ENCODE results near the gene SUPT4H1. TPM values are rescaled to one million over a fixed set of nuclear protein-coding genes. Genes with fewer than 3 reads are reported as not detected.

SUPT4H1 gene
- total RNA-seq, 2 experiments from 2014 or later: 66.1 to 69.0 TPM

Small RNA genes lying within 50 kb of the gene (microRNA-seq; reads per million reads assigned to microRNA genes)
- gene MIR4736 (ENCODE audit: borderline microRNAs expressed, borderline replicate concordance): not detected

Other genes with a start within 250 kb of the SUPT4H1 start
- under 1 TPM; 0.54 to 0.77 TPM for gene OR4D1, start 203.8 kb downstream of the SUPT4H1 start, total RNA-seq
- not detected for gene OR4D2, start 185.2 kb downstream of the SUPT4H1 start, total RNA-seq
- not detected for gene EPX, start 159.5 kb downstream of the SUPT4H1 start, total RNA-seq
- 10 to 100 TPM; 17.6 to 18.5 TPM for gene MKS1, start 132.9 kb downstream of the SUPT4H1 start, total RNA-seq
- gene LPO, start 113.6 kb downstream of the SUPT4H1 start, total RNA-seq: not detected
- not detected for gene MPO, start 71.3 kb downstream of the SUPT4H1 start, total RNA-seq
- gene TSPOAP1, start 23.4 kb downstream of the SUPT4H1 start, total RNA-seq: 10 to 100 TPM; 44.1 to 57.5 TPM
- under 1 TPM; 0.07 to 0.12 TPM for gene RNF43, start 65.3 kb upstream of the SUPT4H1 start, total RNA-seq
- under 1 TPM; 0.77 to 0.89 TPM for gene HSF5, start 136.2 kb upstream of the SUPT4H1 start, total RNA-seq
- 10 to 100 TPM; 48.9 to 55.9 TPM for gene MTMR4, start 162.4 kb upstream of the SUPT4H1 start, total RNA-seq

All from activated CD4-positive, alpha-beta T cell treated with anti-CD3 and anti-CD28 coated beads, Interleukin-2, amount 10 ng/mL, durations not matched to agents 7 days and 5 days (primary cell).